Measurements from ENCODE around the gene PYGB. TPM values are rescaled to one million over a fixed set of nuclear protein-coding genes. Genes with fewer than 3 reads are reported as not detected.

Gene PYGB
- total RNA-seq, 4 donors from 2014 or later: 83.2 to 141 (median 94.6) TPM

- Histone ChIP-seq H3K27me3 (no peaks in the 10 kb centered on the region), H3K9me3 (no peaks in the 10 kb centered on the region), H3K27ac (no peak overlapping the region), H3K4me3 (replicated peaks in 1 of 3) (no peak overlapping the region), H3K4me1 (peaks cover 7 to 9% of the 10 kb centered on the region in 2 donors), H3K36me3 (peaks cover 4 to 10% of the 10 kb centered on the region in 2 donors)
- intact Hi-C loops (cut with DNase I): loop anchor here (10.0 kb wide), 1 partner anchor 63 kb away; no protein-coding TSS in a partner anchor
- no peak for TF ChIP-seq POLR2A (IDR thresholded peaks at IDR 0.05)
- TF ChIP-seq CTCF (IDR thresholded peaks at IDR 0.05): no peak
- DNase-seq: no peak
- WGBS, 2 donors: 86 to 88% methylated on average over 5 to 10 of the region's 10 CpGs
Measured at GRCh38 chr20:25297141-25297905, 49.4 kb downstream of the PYGB start.

GRCh38 chr20:25299806-25300205, 51.9 kb downstream of the PYGB start:
- intact Hi-C loops (cut with DNase I): loop anchor here (5.0 to 10.0 kb wide), 2 partner anchors 65 to 97 kb away; no protein-coding TSS in a partner anchor
- Histone ChIP-seq H3K4me1 (peaks cover 1 to 9% of the 10 kb centered on the region in 2 donors), H3K36me3 (peaks cover 4 to 22% of the 10 kb centered on the region in 2 donors), H3K9me3 (no peaks in the 10 kb centered on the region), H3K4me3 (replicated peaks in 1 of 3) (no peak overlapping the region), H3K27me3 (no peaks in the 10 kb centered on the region), H3K27ac (no peak overlapping the region)
- no peak for DNase-seq
- WGBS, 2 donors: 88 to 93% methylated on average over 9 of the region's 9 CpGs
- no peak for TF ChIP-seq CTCF (IDR thresholded peaks at IDR 0.05)
- TF ChIP-seq POLR2A (IDR thresholded peaks at IDR 0.05): no peak

- no peak for DNase-seq
- WGBS, 2 donors: 68 to 74% methylated on average over 5 to 7 of the region's 13 CpGs
- no peaks in the 10 kb centered on the region for H3K27me3 ChIP-seq
- H3K36me3 ChIP-seq: peaks cover 4 to 22% of the 10 kb centered on the region in 2 donors
- intact Hi-C loops (cut with DNase I): loop anchor here (5.0 kb wide), 1 partner anchor 97 kb away; no protein-coding TSS in a partner anchor
- H3K4me1 ChIP-seq: peaks cover 0 to 5% of the 10 kb centered on the region in 2 donors
- no peak overlapping the region for H3K27ac ChIP-seq
- H3K9me3 ChIP-seq: no peaks in the 10 kb centered on the region
- H3K4me3 ChIP-seq (replicated peaks in 1 of 3): no peak overlapping the region
- TF ChIP-seq CTCF (IDR thresholded peaks at IDR 0.05) (no peak), POLR2A (IDR thresholded peaks at IDR 0.05) (no peak)
Measured at GRCh38 chr20:25300496-25301170, 52.7 kb downstream of the PYGB start.

GRCh38 chr20:25301357-25301920, 53.6 kb downstream of the PYGB start:
- no peak for DNase-seq
- H3K4me3 ChIP-seq (replicated peaks in 1 of 3): no peak overlapping the region
- H3K27ac ChIP-seq: no peak overlapping the region
- 85 to 94% methylated on average over 4 of the region's 9 CpGs for WGBS, 2 donors
- H3K27me3 ChIP-seq: no peaks in the 10 kb centered on the region
- TF ChIP-seq CTCF (IDR thresholded peaks at IDR 0.05): no peak
- no peak for TF ChIP-seq POLR2A (IDR thresholded peaks at IDR 0.05)
- peaks cover 4 to 25% of the 10 kb centered on the region in 2 donors for H3K36me3 ChIP-seq
- peaks cover 0 to 5% of the 10 kb centered on the region in 2 donors for H3K4me1 ChIP-seq
- intact Hi-C loops (cut with DNase I): loop anchor here (5.0 kb wide), 1 partner anchor 96 kb away; no protein-coding TSS in a partner anchor
- H3K9me3 ChIP-seq: no peaks in the 10 kb centered on the region

Data from thyroid gland (tissue), 4 donors.